ENCODE measurements around the gene ARHGAP32. TPM values are rescaled to one million over a fixed set of nuclear protein-coding genes. Genes with fewer than 3 reads are reported as not detected.

ARHGAP32 gene
- total RNA-seq, 1 experiment from 2014 or later = 22.0 TPM

- Mint-ChIP-seq H3K4me3 (no peak overlapping the region), H3K4me1 (peaks cover 23 to 28% of the 10 kb centered on the region in 2 experiments), H3K36me3 (ENCODE audit: insufficient read depth in 1 of 3, low read depth in 3 of 3) (no peaks in the 10 kb centered on the region), H3K9me3 (peaks cover 0 to 3% of the 10 kb centered on the region in 2 experiments; a peak in 3 of 5 replicates), H3K27me3 (ENCODE audit: low read depth) (peaks cover 76% of the 10 kb centered on the region), H3K27ac (no peak overlapping the region; a peak in 1 of 7 replicates)
- no peak for DNase-seq
- no peak overlapping the region for H2BK120ac ChIP-seq (ENCODE audit: low read depth, low read length, poor library complexity, severe bottlenecking)
- H3K79me2 ChIP-seq (ENCODE audit: insufficient read depth, low read length) = no peaks in the 10 kb centered on the region
- H2AK5ac ChIP-seq (ENCODE audit: insufficient read length, low read length) = no peak overlapping the region
- no peak overlapping the region for H2BK5ac ChIP-seq (ENCODE audit: insufficient read length, low read length)
- no peak overlapping the region for H2BK15ac ChIP-seq (ENCODE audit: low read depth, low read length)
- no CpG with 5 or more reads among the region's 4 CpGs for WGBS (ENCODE audit: extremely low coverage, insufficient read length, low lambda C conversion rate)
- no peak overlapping the region for H2AFZ ChIP-seq (ENCODE audit: low read length)
- H3K14ac ChIP-seq (ENCODE audit: insufficient read depth, low read length) = no peak overlapping the region
- H3K18ac ChIP-seq (ENCODE audit: insufficient read length, low read depth, low read length) = no peak overlapping the region
- no peak overlapping the region for H3K56ac ChIP-seq (ENCODE audit: insufficient read length, low read depth, low read length)
- H3K23ac ChIP-seq (ENCODE audit: insufficient read length, low read depth, low read length) = no peak overlapping the region
- H4K8ac ChIP-seq (replicated peaks; ENCODE audit: insufficient read length, low read depth, low read length) = no peak overlapping the region
- H3K27me3 ChIP-seq (ENCODE audit: insufficient read depth, low read length) = peaks cover 7% of the 10 kb centered on the region; the same call in 1 of the 2 replicates
- H3K9ac ChIP-seq (ENCODE audit: extremely low read depth, insufficient read length, low read length) = no peak overlapping the region
- H3K4me2 ChIP-seq (ENCODE audit: insufficient read depth, insufficient read length, low read length) = no peak overlapping the region
- H2BK20ac ChIP-seq (ENCODE audit: low read depth, low read length, poor library complexity, severe bottlenecking) = no peak overlapping the region
- no peak overlapping the region for H3K27ac ChIP-seq (ENCODE audit: insufficient read length, low read depth, low read length)
- H3K4ac ChIP-seq (ENCODE audit: low read depth, low read length) = no peak overlapping the region
- TF ChIP-seq CTCF (conservative IDR thresholded peaks at IDR 0.05) = no peak
- H3K9me3 ChIP-seq (ENCODE audit: control insufficient read depth, low read depth, low read length) = no peaks in the 10 kb centered on the region
- H3K79me1 ChIP-seq (ENCODE audit: insufficient read depth, low read depth, low read length, poor library complexity, severe bottlenecking) = no peaks in the 10 kb centered on the region
- H2BK12ac ChIP-seq (ENCODE audit: insufficient read length, low read depth, low read length) = no peak overlapping the region
- H4K91ac ChIP-seq (ENCODE audit: insufficient read length, low read depth, low read length) = no peak overlapping the region
- no peaks in the 10 kb centered on the region for H3K23me2 ChIP-seq (ENCODE audit: insufficient read length, low read depth, low read length, poor library complexity, severe bottlenecking)
- H4K5ac ChIP-seq (ENCODE audit: insufficient read length, low read depth, low read length) = no peak overlapping the region
- H3K4me1 ChIP-seq (ENCODE audit: insufficient read depth, low read length) = no peaks in the 10 kb centered on the region; the same call in 1 of the 2 replicates
- no peaks in the 10 kb centered on the region for H4K20me1 ChIP-seq (ENCODE audit: control insufficient read depth, insufficient read depth, insufficient read length)
- no peak overlapping the region for H3T11ph ChIP-seq (ENCODE audit: low read length)
Observed at GRCh38 chr11:128921793-128922192, 270.3 kb downstream of the ARHGAP32 start.
